Mucosa of gallbladder (tissue), 1 donor: ENCODE measurements around the gene SPEM1. TPM values are rescaled to one million over a fixed set of nuclear protein-coding genes. Genes with fewer than 3 reads are reported as not detected.

ENCODE experiments used
- DNase-seq: peaks from one replicate; pipeline ENCODE4 v3.0.0-alpha.2; 2020; ENCODE audit warnings: low spot score
- total RNA-seq: library from RNA; stranded (reverse); gene quantifications from one replicate; pipeline ENCODE4 v1.2.1, GENCODE V29; 2021
- donor health status: DM: no; HTN: no; CAD: no.

SPEM1 gene, protein sequence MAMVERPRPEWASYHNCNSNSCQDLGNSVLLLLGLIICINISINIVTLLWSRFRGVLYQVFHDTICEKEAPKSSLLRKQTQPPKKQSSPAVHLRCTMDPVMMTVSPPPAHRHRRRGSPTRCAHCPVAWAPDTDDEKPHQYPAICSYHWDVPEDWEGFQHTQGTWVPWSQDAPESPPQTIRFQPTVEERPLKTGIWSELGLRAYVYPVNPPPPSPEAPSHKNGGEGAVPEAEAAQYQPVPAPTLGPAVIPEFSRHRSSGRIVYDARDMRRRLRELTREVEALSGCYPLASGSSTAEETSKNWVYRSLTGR
- not detected for total RNA-seq

DNA sequence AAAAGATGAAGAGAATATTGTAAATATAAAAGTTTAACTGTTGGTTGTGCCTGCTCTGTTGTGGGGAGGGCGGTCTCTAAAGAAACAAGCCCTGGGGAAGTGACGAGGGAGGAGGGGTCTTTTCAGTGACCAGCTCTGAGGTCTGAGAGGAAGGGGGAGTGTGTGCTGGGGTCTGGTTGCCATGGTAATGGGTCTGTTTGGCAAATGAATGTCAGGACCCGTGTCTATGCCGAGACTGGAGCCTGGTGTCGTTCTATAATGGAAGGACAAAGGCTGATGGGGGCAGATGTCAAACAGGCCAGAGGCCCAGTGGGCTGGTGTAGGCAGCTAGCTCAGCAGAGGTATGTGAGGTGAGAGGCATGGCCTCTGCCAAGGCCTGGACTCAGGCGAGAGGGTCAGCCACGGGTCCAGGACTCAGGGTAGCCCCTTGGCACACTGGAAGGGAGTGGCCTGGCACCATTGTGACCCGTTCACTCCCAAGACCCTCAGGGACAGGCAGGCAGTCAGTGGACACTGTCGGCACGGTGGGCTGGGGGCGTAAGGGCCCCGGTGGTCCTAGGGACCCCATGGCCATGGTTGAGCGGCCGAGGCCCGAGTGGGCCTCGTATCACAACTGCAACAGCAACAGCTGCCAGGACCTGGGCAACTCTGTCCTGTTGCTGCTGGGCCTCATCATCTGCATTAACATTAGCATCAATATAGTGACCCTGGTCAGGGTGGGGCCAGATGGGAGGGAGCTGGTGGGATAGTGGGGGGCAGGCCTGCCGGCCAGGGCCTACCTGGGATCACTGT, at the start of gene SPEM1:
Gene SPEM1 (plus strand): TSS at position 506 of the 792 bp plus-strand sequence. CDS start 61 bp downstream, at position 567.
- no peak for DNase-seq

DNA sequence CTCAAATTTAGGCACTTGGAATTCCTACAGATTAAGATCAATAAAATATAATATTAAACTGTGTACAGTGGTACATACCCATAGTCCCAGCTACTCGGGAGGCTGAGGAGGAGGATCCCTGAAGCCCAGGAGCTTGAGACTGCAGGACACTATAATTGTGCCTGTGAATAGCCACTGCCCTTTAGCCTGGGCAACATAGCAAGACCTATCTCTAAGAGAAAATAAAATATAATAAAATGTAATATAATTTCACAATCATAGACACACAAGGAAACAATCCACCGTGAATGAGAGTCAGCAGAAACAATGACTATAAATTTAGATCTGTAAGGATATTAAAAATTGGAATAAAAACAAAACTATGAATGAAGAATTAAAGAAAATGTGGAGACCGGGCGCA, 49.3 kb upstream of the SPEM1 start:
- DNase-seq: no peak

DNA sequence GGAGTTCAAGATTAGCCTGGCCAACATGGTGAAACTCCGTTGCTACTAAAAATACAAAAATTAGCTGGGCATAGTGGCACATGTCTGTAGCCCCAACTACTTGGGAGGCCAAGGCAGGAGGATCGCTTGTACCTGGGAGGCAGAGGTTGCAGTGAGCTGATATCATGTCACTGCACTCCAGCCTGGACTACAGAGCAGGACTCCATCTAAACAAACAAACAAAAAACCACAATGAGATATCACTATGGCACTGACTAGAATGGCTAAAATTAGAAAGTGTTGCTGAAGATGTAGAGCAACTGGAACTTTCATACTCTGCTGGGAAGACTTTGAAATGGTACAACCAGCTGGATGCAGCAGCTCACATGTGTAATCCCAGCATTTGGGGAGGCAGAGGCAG, 45.8 kb upstream of the SPEM1 start:
- no peak for DNase-seq

DNA sequence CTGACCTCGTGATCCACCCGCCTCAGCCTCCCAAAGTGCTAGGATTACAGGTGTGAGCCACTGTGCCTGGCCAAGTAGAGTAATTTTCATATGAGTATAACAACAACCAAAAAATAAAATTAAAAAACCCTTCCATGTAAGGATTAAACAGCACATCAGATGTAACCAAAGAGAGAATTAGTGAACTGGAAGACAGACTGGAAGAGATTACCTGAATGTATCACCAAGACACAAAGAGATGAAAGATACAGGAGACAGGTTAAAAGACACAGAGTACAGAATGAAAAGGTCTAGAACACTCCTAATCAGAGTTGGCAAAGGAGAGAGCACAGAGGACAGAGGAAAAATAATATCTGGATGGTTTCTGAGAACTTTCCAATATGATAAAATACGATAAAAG, 41.0 kb upstream of the SPEM1 start:
- no peak for DNase-seq

DNA sequence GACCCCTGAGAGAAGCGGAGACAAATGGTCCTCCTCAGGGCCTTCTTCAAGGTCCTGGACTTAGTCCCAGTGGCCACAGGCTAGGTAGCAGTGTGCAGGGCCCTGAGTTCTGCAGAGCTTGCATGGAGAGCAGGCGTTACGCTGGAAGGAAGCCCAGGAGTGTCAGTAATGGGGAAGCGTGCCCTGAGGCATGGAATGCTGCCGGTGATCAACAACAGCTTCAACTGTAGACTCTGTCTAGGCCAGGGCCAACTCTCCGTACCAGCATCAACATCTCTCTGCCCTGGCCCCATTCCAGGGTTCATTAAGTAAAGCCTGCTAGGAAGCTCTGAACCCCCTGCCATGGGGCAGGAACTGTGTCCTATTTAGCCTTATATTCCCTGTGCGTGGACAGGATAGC, 39.8 kb upstream of the SPEM1 start:
- peak; percentile 58 for DNase-seq

DNA sequence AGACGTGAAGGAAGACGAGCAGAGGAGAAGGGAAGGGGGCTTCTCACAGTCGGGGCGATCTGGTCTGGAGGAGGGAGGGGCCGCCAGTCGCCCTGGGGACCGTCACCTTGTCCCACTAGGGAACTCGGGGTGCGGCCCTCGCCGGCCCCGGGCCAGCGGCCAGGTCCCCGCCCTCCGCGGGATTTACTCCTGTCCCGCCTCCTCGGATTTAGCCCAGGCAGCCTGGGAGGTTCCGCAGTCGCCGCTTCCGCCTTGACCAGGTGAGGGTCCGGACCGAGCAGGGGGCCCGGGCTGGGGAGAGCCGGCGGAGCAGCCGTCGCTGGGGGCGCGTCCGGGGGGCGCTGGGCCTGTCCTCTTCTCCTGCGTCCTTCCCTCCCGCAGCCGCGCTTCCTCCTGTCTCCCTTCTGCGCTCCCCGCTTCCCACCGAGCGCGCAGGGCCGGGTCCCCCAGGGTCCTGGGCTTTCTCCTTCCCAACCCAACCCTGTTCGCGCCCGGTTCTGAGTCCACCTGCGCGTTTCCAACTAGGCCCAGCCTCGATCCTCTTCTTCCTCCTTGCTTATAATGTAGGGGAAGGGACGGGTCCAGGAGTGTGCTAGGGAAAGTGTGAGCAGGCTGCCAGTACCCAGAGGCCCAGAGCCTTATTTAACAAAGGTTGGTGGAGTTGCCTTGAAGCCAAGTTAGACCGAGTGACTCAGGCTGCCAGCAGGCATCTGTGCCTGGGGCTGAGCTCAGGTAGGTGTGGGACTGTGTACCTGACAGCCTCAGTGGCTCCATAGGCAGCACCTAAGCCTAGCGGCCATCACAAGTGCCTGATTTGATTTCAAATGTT, 39.1 kb upstream of the SPEM1 start, which contains the start of gene TNK1:
Gene TNK1 (plus strand): TSS at position 235 of the 829 bp plus-strand sequence. CDS start 1,838 bp downstream, outside the sequence.
- DNase-seq: peak; percentile 46

DNA sequence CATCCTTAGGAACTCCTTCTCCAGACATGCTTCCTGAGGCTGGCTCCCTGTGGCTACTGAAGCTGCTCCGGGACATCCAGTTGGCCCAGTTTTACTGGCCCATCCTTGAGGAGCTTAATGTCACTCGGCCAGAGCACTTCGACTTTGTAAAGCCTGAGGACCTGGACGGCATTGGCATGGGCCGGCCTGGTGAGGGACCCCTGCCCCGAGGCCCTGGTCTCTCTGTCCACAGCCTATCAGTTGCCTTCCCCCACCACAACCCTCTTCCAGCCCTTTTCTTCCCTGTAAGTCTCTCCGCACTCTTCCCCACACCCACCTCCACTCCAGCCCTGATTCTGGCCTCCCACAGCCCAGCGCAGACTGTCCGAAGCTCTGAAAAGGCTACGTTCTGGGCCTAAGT, 37.2 kb upstream of the SPEM1 start:
- no peak for DNase-seq

DNA sequence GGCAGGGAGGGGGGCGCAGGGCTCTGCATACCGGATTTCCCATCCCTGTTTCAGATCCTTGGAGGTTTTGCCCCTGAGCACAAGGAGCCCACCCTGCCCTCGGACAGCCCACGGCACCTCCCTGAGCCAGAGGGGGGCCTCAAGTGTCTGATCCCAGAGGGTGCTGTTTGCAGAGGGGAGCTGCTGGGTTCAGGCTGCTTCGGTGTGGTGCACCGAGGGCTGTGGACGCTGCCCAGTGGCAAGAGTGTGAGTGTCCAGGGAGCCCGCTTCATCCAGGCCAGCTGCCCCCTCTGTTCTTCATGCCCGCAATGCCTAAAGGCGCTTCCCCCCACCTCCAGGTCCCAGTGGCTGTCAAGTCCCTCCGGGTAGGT, 36.8 kb upstream of the SPEM1 start:
- no peak for DNase-seq

DNA sequence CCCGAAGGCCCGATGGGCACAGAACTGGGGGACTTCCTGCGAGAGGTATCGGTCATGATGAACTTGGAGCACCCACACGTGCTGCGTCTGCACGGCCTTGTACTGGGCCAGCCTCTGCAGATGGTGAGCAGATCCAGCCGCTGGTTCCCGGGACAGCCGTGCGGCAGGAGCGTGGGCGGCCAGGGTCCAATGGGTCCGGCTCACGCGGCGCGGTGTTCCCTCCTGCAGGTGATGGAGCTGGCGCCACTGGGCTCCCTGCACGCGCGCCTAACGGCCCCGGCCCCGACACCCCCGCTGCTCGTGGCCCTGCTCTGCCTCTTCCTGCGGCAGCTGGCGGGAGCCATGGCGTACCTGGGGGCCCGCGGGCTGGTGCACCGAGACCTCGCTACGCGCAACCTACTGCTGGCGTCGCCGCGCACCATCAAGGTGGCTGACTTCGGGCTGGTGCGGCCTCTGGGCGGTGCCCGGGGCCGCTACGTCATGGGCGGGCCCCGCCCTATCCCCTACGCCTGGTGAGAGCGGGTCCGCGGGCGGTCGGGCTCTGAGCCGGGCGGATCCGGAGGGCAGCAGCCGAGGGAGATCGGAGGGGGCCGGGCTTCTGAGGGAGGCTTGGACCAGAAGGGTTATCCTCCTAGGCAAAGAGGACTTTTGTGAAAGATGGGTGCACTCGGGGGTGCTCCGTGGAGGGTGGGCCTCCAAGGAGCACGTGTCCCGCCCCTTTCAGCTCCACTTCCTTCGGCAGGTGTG, 36.2 kb upstream of the SPEM1 start:
- DNase-seq: peak; percentile 23

DNA sequence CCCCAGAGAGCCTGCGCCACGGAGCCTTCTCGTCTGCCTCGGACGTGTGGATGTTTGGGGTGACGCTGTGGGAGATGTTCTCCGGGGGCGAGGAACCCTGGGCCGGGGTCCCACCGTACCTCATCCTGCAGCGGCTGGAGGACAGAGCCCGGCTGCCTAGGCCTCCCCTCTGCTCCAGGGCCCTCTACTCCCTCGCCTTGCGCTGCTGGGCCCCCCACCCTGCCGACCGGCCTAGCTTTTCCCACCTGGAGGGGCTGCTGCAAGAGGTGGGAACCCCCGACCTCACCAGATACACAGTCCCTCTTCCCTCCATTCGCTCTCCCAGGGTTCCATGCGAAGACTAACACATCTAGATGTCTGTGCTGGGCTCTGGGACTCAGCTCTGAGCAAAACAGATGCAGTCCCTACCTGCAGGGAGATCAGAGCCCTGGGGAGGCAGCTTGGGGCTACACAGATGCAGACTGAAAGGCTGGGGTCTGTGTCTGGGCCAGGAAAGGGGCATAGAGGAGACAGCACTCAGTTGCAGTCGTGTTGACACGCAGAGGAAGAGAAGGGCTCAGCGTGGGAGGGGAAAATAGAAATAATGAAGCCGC, 35.5 kb upstream of the SPEM1 start:
- no peak for DNase-seq

DNA sequence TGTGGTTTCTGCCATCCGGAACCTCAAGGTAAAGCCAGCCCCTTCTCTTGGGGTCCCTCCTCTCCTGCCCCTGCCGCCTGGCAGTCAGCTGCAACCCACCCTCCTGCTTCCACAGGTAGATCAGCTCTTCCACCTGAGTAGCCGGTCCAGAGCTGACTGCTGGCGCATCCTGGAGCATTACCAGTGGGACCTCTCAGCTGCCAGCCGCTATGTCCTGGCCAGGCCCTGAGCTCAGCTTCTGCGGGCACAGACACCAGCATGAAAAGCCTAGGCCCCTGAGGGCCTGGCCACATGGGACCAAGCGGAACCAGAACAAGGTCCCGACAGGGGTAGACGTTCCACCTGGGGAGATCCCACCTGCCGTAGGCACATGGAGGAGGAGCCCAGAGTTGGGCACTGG, 31.3 kb upstream of the SPEM1 start:
- no peak for DNase-seq

DNA sequence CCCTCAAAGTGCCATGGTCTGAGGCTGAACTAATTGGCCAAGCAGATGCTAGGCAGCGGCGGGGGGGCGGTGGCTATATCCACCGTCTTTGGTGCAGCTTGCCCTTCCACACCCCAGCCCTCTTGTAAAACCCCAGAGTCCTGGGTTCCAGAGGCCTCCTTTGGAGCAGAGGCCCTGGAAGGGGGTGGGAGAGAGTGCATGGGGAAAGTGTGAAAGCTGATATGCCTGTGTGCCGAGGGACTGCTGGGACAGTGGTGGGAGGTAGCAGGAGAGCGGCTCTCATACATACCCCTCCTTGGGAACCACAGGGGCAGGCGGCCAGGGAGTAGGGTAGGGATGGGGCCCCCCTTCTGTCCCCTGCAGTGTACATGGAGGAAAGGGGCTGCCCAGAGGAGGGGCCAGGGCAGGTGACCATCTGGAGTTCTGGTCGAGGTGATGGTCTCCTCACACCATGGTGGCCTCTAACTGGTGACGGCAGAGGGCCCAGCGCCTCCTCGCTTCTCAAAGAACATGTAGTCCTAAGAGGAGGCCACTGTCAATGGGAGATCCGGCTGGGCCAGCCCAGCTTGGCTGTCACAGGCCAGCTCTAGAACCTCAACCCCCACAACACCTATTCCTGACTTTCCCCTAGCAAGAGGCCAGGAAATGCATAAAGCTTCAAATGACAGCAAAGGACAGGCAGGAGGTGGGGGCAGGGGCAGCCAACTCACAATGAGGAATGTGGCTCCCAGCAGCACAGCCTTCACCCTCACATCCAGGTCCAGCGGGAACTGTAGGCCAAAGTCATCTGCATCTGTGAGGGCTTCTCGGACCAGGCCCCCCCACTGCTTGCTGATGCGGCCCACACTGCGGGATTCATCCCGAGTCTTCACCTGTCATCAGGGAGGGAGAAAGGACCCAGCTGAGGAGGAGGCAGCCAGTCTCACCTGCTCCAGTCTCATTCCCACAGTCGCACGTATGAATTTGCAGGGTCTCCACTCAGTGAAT, 29.9 kb upstream of the SPEM1 start:
- DNase-seq: no peak

DNA sequence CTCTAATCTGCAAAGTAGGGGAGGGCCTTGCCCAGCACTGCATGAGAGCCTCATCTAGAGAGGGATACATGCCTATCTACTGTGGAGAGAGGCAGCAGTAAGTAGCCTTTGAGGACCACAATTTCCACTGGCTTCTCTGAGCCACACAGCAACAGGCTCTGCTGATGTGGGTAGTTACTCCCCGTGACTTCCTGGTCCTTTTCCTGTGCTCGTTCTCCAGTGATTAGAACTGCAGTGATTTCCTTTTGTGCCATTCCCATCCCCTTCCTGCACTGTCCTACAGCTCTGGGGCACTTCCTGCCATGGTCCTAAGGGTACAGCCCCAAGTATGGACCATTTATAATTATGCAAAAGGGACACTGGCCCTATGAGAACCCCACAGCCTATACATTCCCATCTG, 28.8 kb upstream of the SPEM1 start:
- DNase-seq: no peak

DNA sequence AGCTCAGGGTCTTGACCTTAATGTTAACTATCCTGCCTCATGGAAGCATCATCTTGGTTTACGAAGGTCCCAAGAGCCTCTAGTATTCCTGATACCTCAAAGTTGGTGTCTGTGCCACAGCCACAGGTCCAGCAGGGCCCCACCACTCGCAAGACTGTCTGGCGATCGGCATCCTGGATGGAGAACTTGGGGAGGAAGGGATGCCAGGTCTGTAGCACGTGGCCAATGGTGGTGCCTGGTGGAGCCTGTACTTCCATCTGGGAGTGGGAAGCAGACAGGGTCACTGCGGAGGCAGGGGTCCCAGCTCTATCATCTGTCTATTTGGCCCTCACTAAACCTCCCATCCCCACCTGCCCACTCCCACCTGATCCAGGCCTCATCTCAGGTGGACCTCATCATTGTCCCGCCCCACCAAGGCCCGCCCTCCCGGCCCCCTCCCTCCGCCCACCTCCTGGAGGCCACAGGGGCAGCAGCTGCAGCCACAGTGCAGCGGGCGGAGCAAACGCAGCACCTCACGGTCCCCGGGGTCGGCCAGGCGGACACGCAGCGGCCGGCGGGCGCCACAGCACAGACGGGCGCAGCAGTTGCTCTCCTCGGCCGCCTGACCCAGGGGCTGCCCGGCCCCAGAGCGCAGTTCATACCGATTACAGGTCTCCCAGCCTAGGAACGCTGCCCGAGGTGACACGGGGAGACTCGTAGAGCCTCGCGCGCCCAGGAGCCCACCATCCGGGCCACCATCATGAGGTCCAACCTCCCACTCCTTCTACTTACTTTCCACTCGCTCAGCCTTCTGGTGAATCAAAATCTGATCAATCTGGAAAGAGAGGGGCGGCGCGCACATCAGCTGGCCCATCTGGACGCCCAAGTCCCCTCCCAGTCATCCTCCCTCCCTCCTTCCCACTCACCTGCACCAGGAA, 27.2 kb upstream of the SPEM1 start:
- no peak for DNase-seq

DNA sequence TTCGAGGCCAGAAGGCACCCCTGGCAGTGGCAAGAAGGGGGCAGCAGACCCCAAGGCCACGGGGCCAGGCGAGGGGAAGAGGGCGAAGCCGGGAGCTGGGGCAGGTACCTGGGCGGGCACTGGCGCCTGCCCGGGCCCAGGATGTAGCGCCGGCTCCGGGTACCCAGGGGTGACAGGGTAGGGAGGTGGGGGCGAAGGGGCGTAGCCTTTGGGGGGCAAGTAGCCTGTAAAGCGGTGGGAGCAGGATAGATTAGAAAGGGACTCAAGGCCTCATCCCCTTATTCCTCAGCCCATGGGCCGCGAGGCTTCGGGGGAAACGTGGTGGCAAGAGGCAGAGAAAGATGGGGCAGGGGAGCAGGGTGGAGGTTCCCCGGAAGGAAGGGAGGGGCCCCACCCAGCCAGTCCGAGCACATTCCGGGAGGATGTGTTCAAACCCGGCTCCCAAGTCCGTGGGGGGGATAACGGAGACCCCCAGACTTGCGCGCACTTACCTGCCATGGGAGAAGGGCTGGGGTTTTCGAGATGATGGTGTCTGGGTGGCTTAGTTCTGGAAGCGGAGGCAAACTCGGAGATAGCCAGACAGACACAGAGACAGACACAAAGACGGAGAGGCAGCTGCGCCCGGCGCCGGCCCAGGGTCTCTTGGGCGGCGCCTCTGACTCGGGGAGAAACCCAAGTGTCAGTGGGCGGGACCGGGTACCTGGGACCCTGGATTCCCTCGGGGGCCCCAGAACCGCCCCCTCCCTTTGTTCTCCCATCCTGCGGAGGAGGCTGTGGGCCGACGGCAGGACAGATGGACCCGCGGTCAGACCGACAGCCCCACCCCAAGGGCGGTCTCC, 26.3 kb upstream of the SPEM1 start:
- no peak for DNase-seq

DNA sequence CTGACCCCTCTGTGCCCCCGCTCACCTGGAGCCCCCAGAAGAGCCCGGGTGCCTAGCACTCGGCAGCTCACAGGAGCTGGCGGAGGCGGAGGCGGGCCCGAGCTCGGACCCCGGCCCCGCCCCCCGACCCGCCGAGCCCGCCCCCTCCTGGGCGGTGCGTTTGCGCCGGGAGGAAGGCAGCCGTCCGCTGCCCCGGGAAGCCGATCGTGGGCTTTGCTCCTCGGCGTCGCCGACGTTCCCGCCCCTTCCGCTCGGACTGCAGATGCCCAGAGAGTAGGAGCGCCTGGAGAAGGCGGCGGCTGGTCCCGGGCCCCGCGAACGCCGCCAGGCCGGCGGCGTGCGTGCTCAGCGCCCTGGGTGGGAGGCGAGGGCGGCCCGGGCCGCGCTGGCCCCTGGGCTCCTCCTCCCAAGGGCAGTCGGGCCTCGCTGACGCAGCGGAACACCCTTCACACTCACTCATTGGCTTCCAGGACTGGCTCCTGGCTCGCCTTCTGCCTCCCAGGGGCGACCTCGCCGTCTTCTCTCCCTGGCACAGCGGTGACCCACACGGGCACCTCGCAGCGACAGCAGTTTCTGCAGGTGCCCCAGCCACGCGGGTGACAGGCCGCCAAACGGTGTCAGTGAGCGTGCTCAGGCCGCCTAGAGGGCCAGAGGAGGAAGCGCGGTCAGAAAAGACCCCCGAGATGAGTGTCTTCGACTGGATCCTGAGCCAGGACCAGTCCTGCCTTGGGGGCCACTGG, 25.5 kb upstream of the SPEM1 start, which contains the start of gene PLSCR3:
Gene PLSCR3 (minus strand): TSS at position 74 of the 740 bp plus-strand sequence. CDS start 415 bp downstream, outside the sequence.
- DNase-seq: peak; percentile 87

DNA sequence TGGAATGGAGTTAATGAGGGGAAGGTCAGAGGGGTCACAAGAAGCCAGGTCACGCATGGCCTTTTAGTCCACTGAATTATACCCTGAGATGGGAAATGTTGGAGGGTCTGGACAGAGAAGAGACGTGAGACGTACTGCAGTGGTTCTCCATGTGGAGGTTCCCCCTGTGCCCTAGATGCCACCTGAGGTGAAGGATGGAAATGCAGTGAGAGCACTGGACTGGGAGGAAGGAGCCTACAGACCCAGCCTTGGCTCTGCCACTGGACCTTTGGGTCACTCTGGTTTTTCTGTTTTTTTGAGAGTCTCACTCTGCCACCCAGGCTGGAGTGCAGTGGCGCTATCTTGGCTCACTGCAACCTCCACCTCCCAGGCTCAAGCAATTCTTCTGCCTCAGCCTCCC, 24.0 kb upstream of the SPEM1 start:
- no peak for DNase-seq
